Stimulated activated naive CD4-positive, alpha-beta T cell treated with Interleukin-2 at 50 U/mL for 16 hours (primary cell): Measurements from ENCODE around the gene F7.
"Not testable (repeated sequence)": the region's sequence is repeated elsewhere in the genome, so short reads cannot be mapped to it uniquely, and the experiment has no call there.

Experiments used
- DNase-seq: peaks from one replicate; lab custom pipeline; 2025; lab: John Stamatoyannopoulos, UW

F7 gene

GRCh38 chr13:113153810-113154748, 48.5 kb downstream of the F7 start:
- DNase-seq = peak; percentile 71

GRCh38 chr13:113155201-113155600, 49.6 kb downstream of the F7 start:
- no peak for DNase-seq

DNA sequence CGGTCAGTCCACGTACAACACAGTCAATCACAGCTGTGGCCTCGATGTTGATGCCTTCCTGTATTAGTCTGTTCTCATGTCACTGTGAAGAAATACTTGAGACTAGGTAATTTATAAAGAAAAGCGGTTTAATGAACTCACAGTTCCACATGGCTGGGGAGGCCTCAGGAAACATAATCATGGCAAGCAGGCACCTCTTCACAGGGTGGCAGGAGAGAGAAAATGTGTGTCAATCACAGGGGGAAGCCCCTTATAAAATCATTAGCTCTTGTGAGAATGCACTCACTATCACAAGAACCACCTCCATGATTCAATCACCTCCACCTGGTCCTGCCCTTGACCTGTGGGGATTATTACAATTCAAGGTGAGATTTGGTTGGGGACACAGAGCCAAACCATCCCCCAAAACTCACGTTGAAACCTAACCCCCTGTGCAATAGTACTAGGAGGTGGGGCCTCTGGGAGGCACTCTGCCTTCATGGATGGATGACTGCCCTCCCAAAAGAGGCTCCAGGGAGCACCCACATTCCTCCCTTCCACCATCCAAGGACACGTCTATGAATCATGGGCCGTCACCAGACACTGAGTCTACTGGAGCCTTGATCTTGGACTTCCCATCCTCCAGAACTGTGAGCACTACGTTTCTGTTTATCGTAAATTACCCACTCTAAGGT, 50.5 kb downstream of the F7 start:
- no peak for DNase-seq

DNA sequence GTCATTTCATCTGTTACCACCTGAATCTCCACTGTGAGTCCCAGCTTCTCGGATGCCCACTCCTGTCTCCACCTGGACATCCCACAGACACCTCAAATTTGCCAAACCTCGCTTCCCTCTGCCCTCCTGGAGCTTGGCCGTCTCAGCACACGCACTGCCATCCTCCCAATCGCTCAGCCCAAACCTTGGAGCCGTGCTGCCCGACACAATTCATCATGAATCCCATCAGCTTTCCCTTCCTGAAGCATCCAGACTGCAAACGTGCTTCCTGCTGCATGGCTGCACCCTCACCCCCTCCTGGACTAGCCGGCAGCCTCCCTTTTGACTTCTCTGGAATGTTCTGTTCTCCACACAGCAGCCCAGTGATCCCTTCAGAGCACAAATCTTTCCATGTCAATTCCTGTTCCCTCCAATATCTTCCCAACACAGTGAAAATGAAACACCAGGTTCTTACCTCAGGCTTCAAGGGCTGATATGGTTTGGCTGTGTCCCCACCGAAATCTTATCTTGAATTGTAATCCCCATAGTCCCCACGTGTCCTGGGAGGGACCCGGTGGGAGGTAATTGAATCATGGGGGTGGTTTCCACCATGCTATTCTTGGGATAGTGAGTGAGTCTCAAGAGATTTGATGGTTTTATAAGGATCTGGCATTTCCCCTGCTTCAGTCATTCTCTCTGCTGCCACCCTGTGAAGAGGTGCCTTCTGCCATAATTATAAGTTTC, 51.8 kb downstream of the F7 start:
- DNase-seq = no peak

DNA sequence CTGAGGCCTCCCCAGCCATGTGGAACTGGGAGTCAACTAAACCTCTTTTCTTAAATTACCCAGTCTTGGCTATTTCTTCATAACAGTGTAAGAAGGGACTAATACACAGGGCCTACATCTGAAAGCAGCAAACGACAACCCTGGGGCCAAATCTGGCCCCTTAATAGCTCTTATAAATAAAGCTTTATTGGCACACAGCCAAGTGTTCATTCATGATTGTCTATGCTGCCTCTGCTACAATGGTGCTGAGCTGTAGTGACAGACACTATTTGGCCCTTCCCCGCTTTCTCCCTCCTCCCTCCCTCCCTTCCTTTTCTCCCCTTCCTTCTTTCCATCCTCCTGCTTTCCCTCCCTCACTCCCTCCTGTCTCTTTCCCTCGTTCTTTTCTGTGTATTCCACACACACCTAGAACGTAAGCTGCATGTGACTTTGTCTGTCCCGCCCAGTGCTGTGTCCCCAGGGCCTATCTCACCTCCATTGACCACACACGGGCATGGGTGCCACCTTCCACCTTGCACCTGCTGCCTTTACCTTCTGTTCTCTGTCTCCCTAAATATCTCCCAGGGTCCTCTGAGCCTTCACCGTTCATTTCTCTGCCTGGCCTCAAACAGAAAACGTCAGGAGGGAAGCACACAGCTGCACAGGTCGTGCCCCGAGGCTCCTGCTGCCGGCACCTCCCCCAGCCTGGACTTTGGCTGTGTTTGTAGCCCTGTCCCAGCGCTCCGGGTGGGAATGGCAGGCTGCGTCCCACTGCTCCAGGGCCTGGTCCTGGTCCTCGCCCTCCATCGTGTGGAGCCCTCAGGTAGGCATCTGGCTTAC, 52.5 kb downstream of the F7 start, which contains the start of gene PROZ:
Gene PROZ (plus strand): TSS at position 720 of the 819 bp plus-strand sequence. CDS start 13 bp downstream, at position 733.
- DNase-seq = no peak

DNA sequence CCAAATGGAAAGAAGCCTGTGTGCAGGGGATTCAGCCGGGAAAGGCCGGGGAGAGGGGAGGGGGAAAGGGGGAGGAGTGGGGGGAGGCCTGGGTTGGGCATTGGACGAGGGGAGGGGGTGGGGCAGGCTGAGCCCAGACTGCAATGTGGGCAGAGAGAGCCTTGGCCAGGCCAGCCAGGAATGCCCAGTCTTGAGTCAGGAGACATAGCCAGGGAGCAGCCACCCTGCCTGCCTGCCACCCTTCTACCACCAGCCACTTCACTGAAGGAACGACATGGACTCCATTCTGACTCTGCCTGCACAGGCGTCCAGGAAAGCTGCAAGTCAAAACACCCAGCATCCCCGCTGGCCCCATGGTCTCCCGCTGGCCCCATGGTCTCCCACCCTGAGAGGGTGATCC, 53.4 kb downstream of the F7 start:
- no peak for DNase-seq

GRCh38 chr13:113159701-113160100, 54.1 kb downstream of the F7 start:
- no peak for DNase-seq

GRCh38 chr13:113160983-113161382, 55.4 kb downstream of the F7 start:
- no peak for DNase-seq

GRCh38 chr13:113161433-113161832, 55.8 kb downstream of the F7 start:
- no peak for DNase-seq

GRCh38 chr13:113161975-113162374, 56.4 kb downstream of the F7 start:
- not testable (repeated sequence) for DNase-seq

DNA sequence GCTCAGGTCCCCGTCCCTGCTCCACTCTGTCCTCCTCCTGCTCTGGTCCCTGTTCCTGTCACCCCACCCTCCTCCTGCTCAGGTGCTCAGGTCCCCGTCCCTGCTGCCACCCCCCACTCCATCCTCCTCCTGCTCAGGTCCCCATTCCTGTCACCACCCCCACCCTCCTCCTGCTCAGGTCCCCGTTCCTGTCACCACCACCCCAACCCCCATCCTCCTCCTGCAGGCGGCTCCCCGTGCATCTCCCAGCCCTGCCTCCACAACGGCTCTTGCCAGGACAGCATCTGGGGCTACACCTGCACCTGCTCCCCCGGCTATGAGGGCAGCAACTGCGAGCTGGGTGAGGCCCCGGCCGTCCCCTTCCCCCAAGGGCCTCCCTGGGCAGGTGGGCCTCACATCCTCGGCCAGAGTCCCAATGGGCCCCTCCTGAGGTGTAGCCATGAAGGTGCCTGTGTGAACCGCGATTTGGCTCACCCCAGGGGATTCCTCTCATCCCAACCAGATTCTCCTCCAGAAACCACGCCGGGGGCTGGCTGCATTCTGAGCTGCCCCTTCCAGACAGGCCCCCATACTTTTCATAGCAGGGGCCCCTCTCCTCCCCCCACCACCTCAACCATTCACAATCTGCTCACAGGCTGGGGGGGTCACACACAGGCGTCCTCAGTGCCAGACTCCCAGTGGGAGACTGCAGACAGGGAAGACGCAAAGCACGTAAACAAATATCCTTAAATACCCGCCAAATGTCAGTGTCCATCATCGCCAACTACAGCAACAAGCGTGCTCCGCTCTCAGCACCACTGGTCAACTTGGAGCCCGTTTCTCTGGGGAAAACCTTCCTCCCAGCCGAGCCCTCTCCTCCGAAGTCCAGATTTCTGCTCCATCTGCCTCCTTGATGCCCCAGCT, 57.4 kb downstream of the F7 start:
- no peak for DNase-seq

DNA sequence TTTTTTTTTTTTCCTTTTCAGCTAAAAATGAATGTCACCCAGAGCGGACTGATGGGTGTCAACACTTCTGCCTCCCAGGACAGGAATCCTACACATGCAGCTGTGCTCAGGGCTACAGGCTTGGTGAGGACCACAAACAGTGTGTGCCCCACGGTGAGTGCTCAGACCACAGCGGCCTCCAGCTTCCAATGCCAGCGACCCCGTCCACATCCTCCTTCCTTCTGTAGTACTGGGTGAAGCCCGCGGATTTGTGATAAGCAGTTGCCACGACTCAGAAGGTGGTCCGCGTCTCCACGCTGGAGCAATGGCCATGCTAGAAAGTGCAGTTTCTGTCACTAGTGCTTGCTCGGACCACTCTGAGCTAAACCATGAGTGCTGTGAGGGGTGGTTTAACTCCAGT, 58.9 kb downstream of the F7 start:
- DNase-seq = no peak

DNA sequence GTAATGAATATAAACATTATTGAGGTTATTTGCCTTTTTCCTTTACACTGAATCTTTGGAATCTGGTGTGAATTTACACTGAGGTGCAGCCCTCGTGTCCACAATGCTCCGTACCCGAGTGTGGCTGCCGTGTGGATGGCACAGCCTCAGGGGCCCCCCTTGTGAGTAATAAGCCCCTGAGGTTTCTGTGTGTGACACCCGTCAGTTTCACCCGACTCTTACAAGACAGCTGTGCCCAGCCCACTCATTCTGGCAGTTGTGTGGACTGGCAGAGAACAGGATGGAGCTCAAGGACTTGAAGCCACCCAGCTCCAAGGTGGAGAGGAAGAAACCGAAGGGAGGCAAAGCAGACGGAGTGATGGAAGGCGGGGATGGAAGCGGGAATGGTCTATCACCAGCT, 60.7 kb downstream of the F7 start:
- DNase-seq = no peak

GRCh38 chr13:113166681-113167080, 61.1 kb downstream of the F7 start:
- DNase-seq = no peak

DNA sequence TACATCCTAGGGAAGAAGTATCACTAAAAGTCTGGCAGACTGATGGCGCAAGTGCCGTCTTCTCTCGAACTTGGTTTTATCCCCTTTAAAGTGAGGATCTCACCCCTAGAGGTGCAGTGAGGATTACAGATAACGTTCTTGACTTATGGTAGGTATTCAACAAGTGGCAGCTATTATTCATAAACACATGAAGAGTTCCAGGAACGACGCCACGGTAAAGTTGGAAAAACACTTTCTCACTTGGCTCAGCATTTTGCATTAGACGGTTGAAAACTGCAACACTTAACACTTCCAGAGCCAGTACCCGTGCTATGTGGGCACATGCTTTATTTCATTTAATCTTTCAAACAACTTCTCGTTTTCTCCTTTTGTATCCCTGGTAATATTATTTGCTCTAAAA, 61.6 kb downstream of the F7 start:
- no peak for DNase-seq

DNA sequence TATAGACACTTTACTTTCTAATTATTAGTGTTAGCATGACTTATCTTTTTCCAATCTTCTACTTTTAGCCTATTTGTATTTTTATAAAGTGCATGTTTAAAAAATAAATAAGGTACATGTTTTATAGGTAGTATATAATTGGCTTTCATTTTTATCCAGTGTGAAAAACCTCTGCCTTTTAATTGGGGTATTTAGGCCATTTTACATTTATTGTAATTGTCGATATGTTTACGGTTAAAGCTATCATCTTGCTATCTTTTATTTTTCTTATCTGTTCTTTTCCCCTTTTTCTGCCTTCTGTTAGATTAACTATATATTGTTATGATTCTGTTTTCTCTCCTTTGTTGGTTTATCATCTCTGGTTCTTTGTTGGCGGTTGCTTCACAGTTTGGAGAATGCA, 62.0 kb downstream of the F7 start:
- DNase-seq = no peak

DNA sequence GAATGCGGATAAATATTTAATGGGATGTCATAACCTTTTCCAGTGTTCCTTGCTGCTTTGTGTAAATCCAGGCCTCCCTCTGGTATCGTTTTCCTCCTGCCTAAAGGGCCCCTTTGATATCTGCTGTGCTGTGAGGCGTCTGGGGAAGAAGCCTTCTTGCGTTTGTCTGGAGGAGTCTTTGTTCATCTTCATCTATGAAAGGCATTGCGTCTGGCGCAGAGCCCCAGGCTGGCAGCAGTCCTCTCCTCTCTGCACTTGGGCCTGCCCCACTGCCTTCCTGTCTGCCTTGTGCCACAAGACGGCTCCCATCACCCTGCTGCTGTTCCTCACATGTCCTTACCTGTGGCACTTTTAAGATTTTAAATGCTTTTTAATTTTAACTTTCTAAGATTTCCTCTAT, 62.6 kb downstream of the F7 start:
- DNase-seq = no peak

GRCh38 chr13:113169277-113170272, 64.0 kb downstream of the F7 start:
- no peak for DNase-seq
